Neural progenitor cell (in vitro differentiated cells): ENCODE measurements around the gene LYG1. TPM values are rescaled to one million over a fixed set of nuclear protein-coding genes. Genes with fewer than 3 reads are reported as not detected.
"Not testable (repeated sequence)": the region's sequence is repeated elsewhere in the genome, so short reads cannot be mapped to it uniquely, and the experiment has no call there.

Experiments used
- DNase-seq: peaks from one replicate; pipeline ENCODE4 v3.0.0-alpha.2; 2016; ENCODE audit warnings: low spot score
- H2AFZ ChIP-seq: fragments of 200-600 bp; sonication (generic); replicated peaks from 2 replicates; pipeline ENCODE4 v1.6.1; 2016; ENCODE audit warnings: antibody characterized with exemption
- H3F3A ChIP-seq: fragments of 200-600 bp; sonication (generic); 2 replicates; pipeline ENCODE4 v1.6.1; 2016; ENCODE audit warnings: antibody characterized with exemption, low read depth
- H3K27ac ChIP-seq: fragments of 200-600 bp; sonication (generic); 2 replicates; pipeline ENCODE4 v1.5.1; 2016; ENCODE audit warnings: mild to moderate bottlenecking
- H3K27me3 ChIP-seq: fragments of 200-600 bp; sonication (generic); 2 replicates; pipeline ENCODE4 v1.6.1; 2016; ENCODE audit warnings: mild to moderate bottlenecking, moderate library complexity
- H3K36me3 ChIP-seq: fragments of 200-600 bp; sonication (generic); 2 replicates; pipeline ENCODE4 v1.5.1; 2016
- H3K4me1 ChIP-seq: fragments of 200-600 bp; sonication (generic); 2 replicates; pipeline ENCODE4 v1.6.1; 2016; ENCODE audit warnings: mixed run types
- H3K4me2 ChIP-seq: fragments of 200-600 bp; sonication (generic); 2 replicates; pipeline ENCODE4 v1.6.1; 2016
- H3K4me3 ChIP-seq: fragments of 200-600 bp; sonication (generic); 2 replicates; pipeline ENCODE4 v1.5.1; 2016
- H3K79me2 ChIP-seq: fragments of 200-600 bp; sonication (generic); 2 replicates; pipeline ENCODE4 v1.6.1; 2016; ENCODE audit warnings: low read depth
- H3K9ac ChIP-seq: fragments of 200-600 bp; sonication (generic); 2 replicates; pipeline ENCODE4 v1.6.1; 2016
- H3K9me3 ChIP-seq: fragments of 200-600 bp; sonication (generic); 2 replicates; pipeline ENCODE4 v1.5.1; 2016; ENCODE audit warnings: low read depth
- H4K20me1 ChIP-seq: fragments of 200-600 bp; sonication (generic); 2 replicates; pipeline ENCODE4 v1.6.1; 2016; ENCODE audit warnings: low read depth
- H3K27ac Mint-ChIP-seq: 3 replicates; pipeline ENCODE4 v1.8.0; 2021; ENCODE audit warnings: mixed read lengths
- H3K27me3 Mint-ChIP-seq: 2 replicates; pipeline ENCODE4 v1.8.0; 2022; ENCODE audit warnings: low read depth, mild to moderate bottlenecking, inconsistent platforms, moderate library complexity, mixed read lengths; ENCODE audit not compliant: insufficient read depth
- H3K36me3 Mint-ChIP-seq: 3 replicates; pipeline ENCODE4 v1.8.0; 2021; ENCODE audit warnings: mixed read lengths
- H3K4me1 Mint-ChIP-seq: 3 replicates; pipeline ENCODE4 v1.8.0; 2021; ENCODE audit warnings: mixed read lengths
- H3K4me3 Mint-ChIP-seq: 3 replicates; pipeline ENCODE4 v1.8.0; 2021; ENCODE audit warnings: mild to moderate bottlenecking, moderate library complexity, mixed read lengths
- H3K9me3 Mint-ChIP-seq: 3 replicates; pipeline ENCODE4 v1.8.0; 2020; ENCODE audit warnings: mixed read lengths
- CTCF ChIP-seq: fragments of 200-600 bp; sonication (generic); IDR thresholded peaks from 2 replicates; pipeline ENCODE4 v1.5.1; 2017; ENCODE audit warnings: antibody characterized with exemption, mild to moderate bottlenecking
- EZH2 ChIP-seq: fragments of 200-600 bp; sonication (generic); IDR thresholded peaks from 2 replicates; pipeline ENCODE4 v1.6.1; 2017; ENCODE audit warnings: antibody characterized with exemption, mild to moderate bottlenecking, moderate library complexity
- EZH2phosphoT487 ChIP-seq: fragments of 200-600 bp; sonication (generic); IDR thresholded peaks from 2 replicates; pipeline ENCODE4 v1.6.1; 2017; ENCODE audit warnings: antibody characterized with exemption
- total RNA-seq: library from RNA; depleted of rRNA; stranded (reverse); fragments of >200 nt; gene quantifications from 2 replicates; pipeline ENCODE4 v1.2.3, GENCODE V29; 2015; ENCODE audit warnings: low replicate concordance

LYG1 gene
- total RNA-seq, 1 donor from 2014 or later = 2.1 TPM

- no peaks in the 10 kb centered on the region for H3K4me1 Mint-ChIP-seq
- H3K36me3 Mint-ChIP-seq = peaks cover 28% of the 10 kb centered on the region
- H3K27ac Mint-ChIP-seq = no peak overlapping the region
- peaks cover 18% of the 10 kb centered on the region for H3K9me3 Mint-ChIP-seq
- no peaks in the 10 kb centered on the region for H3K9me3 ChIP-seq
- no peak for DNase-seq
- no peak overlapping the region for H3K4me2 ChIP-seq
- H2AFZ ChIP-seq = no peak overlapping the region
- H3K36me3 ChIP-seq = no peaks in the 10 kb centered on the region
- no peaks in the 10 kb centered on the region for H4K20me1 ChIP-seq
- H3K27ac ChIP-seq = no peak overlapping the region
- peaks cover 5% of the 10 kb centered on the region for H3K4me1 ChIP-seq
- H3K79me2 ChIP-seq = no peaks in the 10 kb centered on the region
- H3K27me3 ChIP-seq = no peaks in the 10 kb centered on the region
- H3K27me3 Mint-ChIP-seq = peaks cover 2% of the 10 kb centered on the region
- H3F3A ChIP-seq = no peaks in the 10 kb centered on the region
- H3K4me3 ChIP-seq = no peak overlapping the region
- TF ChIP-seq CTCF = no peak
- TF ChIP-seq EZH2 = no peak
- TF ChIP-seq EZH2phosphoT487 = no peak
- no peak overlapping the region for H3K9ac ChIP-seq
- H3K4me3 Mint-ChIP-seq = no peak overlapping the region
These were observed 22.2 kb downstream of the LYG1 start for GRCh38 chr2:99278793-99279291.

- not testable (repeated sequence) for H3K79me2 ChIP-seq, H3K27ac Mint-ChIP-seq, H3K9me3 ChIP-seq, H3F3A ChIP-seq, H3K27ac ChIP-seq, H3K4me1 Mint-ChIP-seq, H3K27me3 ChIP-seq, DNase-seq, H3K4me1 ChIP-seq, H3K27me3 Mint-ChIP-seq, H3K36me3 ChIP-seq, H2AFZ ChIP-seq, H3K4me3 ChIP-seq, H4K20me1 ChIP-seq, H3K9ac ChIP-seq, H3K4me3 Mint-ChIP-seq, H3K4me2 ChIP-seq
- Mint-ChIP-seq H3K9me3 (peaks cover 18% of the 10 kb centered on the region), H3K36me3 (peaks cover 25% of the 10 kb centered on the region)
These were observed 22.7 kb downstream of the LYG1 start for GRCh38 chr2:99278195-99278765.

GRCh38 chr2:99275882-99276281, 25.1 kb downstream of the LYG1 start:
- Histone ChIP-seq H3K27ac (no peak overlapping the region), H3K36me3 (no peaks in the 10 kb centered on the region), H3K4me1 (no peaks in the 10 kb centered on the region), H2AFZ (no peak overlapping the region), H4K20me1 (no peaks in the 10 kb centered on the region), H3K9me3 (no peaks in the 10 kb centered on the region), H3K4me2 (no peak overlapping the region), H3F3A (no peaks in the 10 kb centered on the region), H3K4me3 (no peak overlapping the region), H3K79me2 (no peaks in the 10 kb centered on the region), H3K27me3 (no peaks in the 10 kb centered on the region), H3K9ac (no peak overlapping the region)
- TF ChIP-seq EZH2 = no peak
- Mint-ChIP-seq H3K4me3 (no peak overlapping the region), H3K27me3 (peaks cover 2% of the 10 kb centered on the region), H3K9me3 (peaks cover 22% of the 10 kb centered on the region), H3K27ac (no peak overlapping the region), H3K36me3 (peaks cover 18% of the 10 kb centered on the region), H3K4me1 (no peaks in the 10 kb centered on the region)
- no peak for DNase-seq

GRCh38 chr2:99261242-99261641, 39.8 kb downstream of the LYG1 start:
- no peaks in the 10 kb centered on the region for H4K20me1 ChIP-seq
- H3K27me3 ChIP-seq = no peaks in the 10 kb centered on the region
- H3K4me2 ChIP-seq = no peak overlapping the region
- no peaks in the 10 kb centered on the region for H3K9me3 Mint-ChIP-seq
- no peaks in the 10 kb centered on the region for H3K36me3 ChIP-seq
- no peaks in the 10 kb centered on the region for H3K9me3 ChIP-seq
- no peak for DNase-seq
- H3K4me3 Mint-ChIP-seq = no peak overlapping the region
- no peaks in the 10 kb centered on the region for H3K79me2 ChIP-seq
- H3K4me1 Mint-ChIP-seq = no peaks in the 10 kb centered on the region
- no peak overlapping the region for H3K4me3 ChIP-seq
- H3K27ac ChIP-seq = no peak overlapping the region
- no peaks in the 10 kb centered on the region for H3F3A ChIP-seq
- H3K27me3 Mint-ChIP-seq = no peaks in the 10 kb centered on the region
- no peak overlapping the region for H3K9ac ChIP-seq
- H3K4me1 ChIP-seq = no peaks in the 10 kb centered on the region
- H3K36me3 Mint-ChIP-seq = peaks cover 2% of the 10 kb centered on the region
- no peak for TF ChIP-seq CTCF
- TF ChIP-seq EZH2phosphoT487 = no peak
- TF ChIP-seq EZH2 = no peak
- H3K27ac Mint-ChIP-seq = no peak overlapping the region
- H2AFZ ChIP-seq = no peak overlapping the region
